Measurements from ENCODE around the gene CMPK2. TPM values are rescaled to one million over a fixed set of nuclear protein-coding genes. Genes with fewer than 3 reads are reported as not detected.

CMPK2 gene
- total and polyA plus RNA-seq, 10 of the 15 experiments (the other 5 are each of a cell fraction or from before 2014, with no cell fraction given): 0.50 to 5.6 (median 3.2) TPM

- TF ChIP-seq ZNF207 (IDR thresholded peaks at IDR 0.05; ENCODE audit: borderline replicate concordance) (peak; percentile 46; the same call in 1 of the 2 replicates), TCF3 (IDR thresholded peaks at IDR 0.05; ENCODE audit: borderline replicate concordance, insufficient read depth, low read depth, low read length) (0 out of 2 replicates have a peak, but pooled peaks have one; percentile 37), FOXM1 (IDR thresholded peaks at IDR 0.05; ENCODE audit: low read depth, low read length) (no peak), POLR2A (IDR thresholded peaks at IDR 0.05; ENCODE audit: low read depth, low read length) (peak; percentile 73), ASH2L (IDR thresholded peaks at IDR 0.05; ENCODE audit: borderline replicate concordance, low read depth) (peak; percentile 18; the same call in 1 of the 2 replicates), FOS (IDR thresholded peaks at IDR 0.05; ENCODE audit: borderline replicate concordance, extremely low read depth, insufficient read length) (no peak), RB1 (IDR thresholded peaks at IDR 0.05; ENCODE audit: borderline replicate concordance) (peak; percentile 69; the same call in 1 of the 2 replicates), IKZF1 (conservative IDR thresholded peaks at IDR 0.05) (peak; percentile 98), LARP7 (IDR thresholded peaks at IDR 0.05) (peak; percentile 31; the same call in 1 of the 2 replicates)
These were observed at the start of gene CMPK2 (continued) for GRCh38 chr2:6865346-6866274.

GRCh38 chr2:6915399-6915798 lies 49.7 kb upstream of the CMPK2 start:
- Histone ChIP-seq H3K9ac (ENCODE audit: control insufficient read depth, insufficient read depth, low read length) (no peak overlapping the region), H3K9me3 (replicated peaks; ENCODE audit: control insufficient read depth, insufficient read depth, low read length) (peaks cover 3% of the 10 kb centered on the region; the same call in 2 of the 3 replicates), H3K36me3 (ENCODE audit: control insufficient read depth in 2 of 2, insufficient read depth in 2 of 2, low read length in 1 of 2) (no peaks in the 10 kb centered on the region), H3K4me2 (ENCODE audit: control insufficient read depth, insufficient read depth) (no peak overlapping the region), H3K27ac (ENCODE audit: control insufficient read depth, insufficient read depth) (no peak overlapping the region), H4K20me1 (ENCODE audit: control insufficient read depth, insufficient read depth) (no peaks in the 10 kb centered on the region), H3K79me2 (ENCODE audit: control insufficient read depth, insufficient read depth, low read length) (no peaks in the 10 kb centered on the region), H3K27me3 (replicated peaks in 1 of 2; ENCODE audit: control insufficient read depth in 2 of 2, insufficient read depth in 2 of 2, low read length in 1 of 2) (no peaks in the 10 kb centered on the region), H3K4me1 (ENCODE audit: control insufficient read depth, insufficient read depth, low read length) (peaks cover 17% of the 10 kb centered on the region), H2AFZ (ENCODE audit: control insufficient read depth, low read depth, low read length) (no peak overlapping the region), H3K4me3 (no peak overlapping the region)
- in situ Hi-C loops (cut with MboI) (no loop called here), intact Hi-C loops (cut with micrococcal nuclease; ENCODE audit: unreplicated experiment) (no loop called here)
- DNase-seq (ENCODE audit: low read depth, low spot score) (no peak), ATAC-seq (no peak), FAIRE-seq (no peak)
- POLR2A ChIA-PET: interaction anchor here (1.0 kb wide), 1 partner anchor 35 kb away, joined by 3 read pairs; no protein-coding TSS in a partner anchor
- BruUV-seq (replicated peaks): no TSS peak
- WGBS (ENCODE audit: insufficient coverage, insufficient replicate concordance, low lambda C conversion rate, missing lambda C conversion rate): 71% methylated on average over 2 of the region's 2 CpGs
- SMC1A ChIA-PET (ENCODE audit: uncharacterized antibody, unreplicated experiment): interaction anchor here (0.9 to 3.2 kb wide), 13 partner anchors 10 to 129 kb away, joined by 3 to 15 read pairs (median 5); partner anchors contain the start of gene RSAD2
- RAD21 ChIA-PET (ENCODE audit: unreplicated experiment): interaction anchor here (1.2 to 1.9 kb wide), 9 partner anchors 18 to 144 kb away, joined by 3 to 6 read pairs (median 4); no protein-coding TSS in a partner anchor
- TF ChIP-seq FOS (IDR thresholded peaks at IDR 0.05; ENCODE audit: borderline replicate concordance, extremely low read depth, insufficient read length): no peak
- TF ChIP-seq ZNF687 (IDR thresholded peaks at IDR 0.05): 0 out of 2 replicates have a peak, but pooled peaks have one; percentile 21
- CTCF ChIA-PET: interaction anchor here (0.9 to 3.3 kb wide), 13 partner anchors 8 to 121 kb away, joined by 3 to 50 read pairs (median 9); no protein-coding TSS in a partner anchor

Measured in GM12878 (cell line).